ENCODE measurements around the gene ACSBG1. TPM values are rescaled to one million over a fixed set of nuclear protein-coding genes. Genes with fewer than 3 reads are reported as not detected.

The ACSBG1 gene
- total RNA-seq, 1 donor from 2014 or later, result not detected

- no peak for TF ChIP-seq CTCF (IDR thresholded peaks at IDR 0.05; ENCODE audit: insufficient read depth, low read length, severe bottlenecking)
- DNase-seq (ENCODE audit: low read depth) (no peak), FAIRE-seq (no peak)
- peaks cover 2% of the 10 kb centered on the region for H3K27me3 ChIP-seq (ENCODE audit: control insufficient read depth, insufficient read depth, low read length)
- H3K4me3 ChIP-seq (ENCODE audit: low read depth, low read length), result no peak overlapping the region
- no peaks in the 10 kb centered on the region for H3K36me3 ChIP-seq (ENCODE audit: control insufficient read depth, insufficient read depth, low read length)
Observed at GRCh38 chr15:78213425-78213750, 21.0 kb downstream of the ACSBG1 start.

- no peak for TF ChIP-seq CTCF (IDR thresholded peaks at IDR 0.05; ENCODE audit: insufficient read depth, low read length, severe bottlenecking)
- H3K4me3 ChIP-seq (ENCODE audit: low read depth, low read length), result no peak overlapping the region
- no peaks in the 10 kb centered on the region for H3K36me3 ChIP-seq (ENCODE audit: control insufficient read depth, insufficient read depth, low read length)
- no peak for FAIRE-seq
- peak; percentile 58 for DNase-seq (ENCODE audit: low read depth)
- peaks cover 2% of the 10 kb centered on the region for H3K27me3 ChIP-seq (ENCODE audit: control insufficient read depth, insufficient read depth, low read length)
Observed at GRCh38 chr15:78212546-78213424, 21.6 kb downstream of the ACSBG1 start.

- Histone ChIP-seq H3K4me3 (ENCODE audit: low read depth, low read length) (no peak overlapping the region), H3K27me3 (ENCODE audit: control insufficient read depth, insufficient read depth, low read length) (peaks cover 2% of the 10 kb centered on the region), H3K36me3 (ENCODE audit: control insufficient read depth, insufficient read depth, low read length) (no peaks in the 10 kb centered on the region)
- FAIRE-seq, result no peak
- TF ChIP-seq CTCF (IDR thresholded peaks at IDR 0.05; ENCODE audit: insufficient read depth, low read length, severe bottlenecking), result no peak
- DNase-seq (ENCODE audit: low read depth), result no peak
Observed at GRCh38 chr15:78212008-78212407, 22.4 kb downstream of the ACSBG1 start.

- no peak for DNase-seq (ENCODE audit: low read depth)
- H3K36me3 ChIP-seq (ENCODE audit: control insufficient read depth, insufficient read depth, low read length), result no peaks in the 10 kb centered on the region
- TF ChIP-seq CTCF (IDR thresholded peaks at IDR 0.05; ENCODE audit: insufficient read depth, low read length, severe bottlenecking), result no peak
- peaks cover 2% of the 10 kb centered on the region for H3K27me3 ChIP-seq (ENCODE audit: control insufficient read depth, insufficient read depth, low read length)
- no peak overlapping the region for H3K4me3 ChIP-seq (ENCODE audit: low read depth, low read length)
- FAIRE-seq, result peak; percentile 97
Observed at GRCh38 chr15:78211189-78211921, 23.0 kb downstream of the ACSBG1 start.

GRCh38 chr15:78210349-78210717, 24.0 kb downstream of the ACSBG1 start:
- FAIRE-seq (no peak), DNase-seq (ENCODE audit: low read depth) (no peak)
- no peak for TF ChIP-seq CTCF (IDR thresholded peaks at IDR 0.05; ENCODE audit: insufficient read depth, low read length, severe bottlenecking)
- Histone ChIP-seq H3K36me3 (ENCODE audit: control insufficient read depth, insufficient read depth, low read length) (no peaks in the 10 kb centered on the region), H3K27me3 (ENCODE audit: control insufficient read depth, insufficient read depth, low read length) (peaks cover 2% of the 10 kb centered on the region), H3K4me3 (ENCODE audit: low read depth, low read length) (no peak overlapping the region)

Measured in bronchial epithelial cell (primary cell).